Ascending aorta (tissue), 2 donors: ENCODE measurements around the gene NAA60. TPM values are rescaled to one million over a fixed set of nuclear protein-coding genes. Genes with fewer than 3 reads are reported as not detected.
"Not testable (repeated sequence)": the region's sequence is repeated elsewhere in the genome, so short reads cannot be mapped to it uniquely, and the experiment has no call there.

Source experiments
- DNase-seq, 2 donors: peaks; one replicate each; pipeline ENCODE4 v3.0.0-alpha.2; 2019; ENCODE audit warnings: low spot score in 2 of 2
- H3K27ac ChIP-seq, 2 donors: fragments of 200-600 bp; sonication (generic); one replicate each; pipeline ENCODE4 v1.5.1; 2016 to 2017; ENCODE audit warnings: mild to moderate bottlenecking in 1 of 2
- H3K27me3 ChIP-seq: fragments of 200-600 bp; sonication (generic); one replicate; pipeline ENCODE4 v1.5.1; 2017
- H3K36me3 ChIP-seq, 2 donors: fragments of 200-600 bp; sonication (generic); one replicate each; pipeline ENCODE4 v1.5.1; 2016
- H3K4me1 ChIP-seq, 2 donors: fragments of 200-600 bp; sonication (generic); one replicate each; pipeline ENCODE4 v1.5.1; 2016 to 2017; ENCODE audit warnings: mild to moderate bottlenecking in 1 of 2
- H3K4me3 ChIP-seq, 2 donors: fragments of 200-600 bp; sonication (generic); one replicate each; pipeline ENCODE4 v1.5.1; 2016 to 2017; ENCODE audit warnings: mild to moderate bottlenecking in 1 of 2
- H3K9me3 ChIP-seq, 2 donors: fragments of 200-600 bp; sonication (generic); one replicate each; pipeline ENCODE4 v1.5.1; 2016
- CTCF ChIP-seq, 3 experiments: fragments of 200-600 bp in 2 of 3; fragments of 450-650 bp in 1 of 3; sonication (generic) in 2 of 3; IDR thresholded peaks; one replicate each; pipeline ENCODE4 v1.5.1; 2016 to 2019; ENCODE audit warnings: antibody characterized with exemption in 3 of 3, mild to moderate bottlenecking in 1 of 3, moderate library complexity in 1 of 3
- intact Hi-C: fragments of 100-400 bp; cut with DNase I; formaldehyde crosslinking; loops from one replicate; pipeline ENCODE4 v1.15.1; 2023
- total RNA-seq: library from RNA; depleted of rRNA; stranded (reverse); fragments of >200 nt; gene quantifications from one replicate; pipeline ENCODE4 v1.1.0, GENCODE V29; 2016

NAA60 gene
- total RNA-seq, 1 donor from 2014 or later: 74.6 TPM

DNA sequence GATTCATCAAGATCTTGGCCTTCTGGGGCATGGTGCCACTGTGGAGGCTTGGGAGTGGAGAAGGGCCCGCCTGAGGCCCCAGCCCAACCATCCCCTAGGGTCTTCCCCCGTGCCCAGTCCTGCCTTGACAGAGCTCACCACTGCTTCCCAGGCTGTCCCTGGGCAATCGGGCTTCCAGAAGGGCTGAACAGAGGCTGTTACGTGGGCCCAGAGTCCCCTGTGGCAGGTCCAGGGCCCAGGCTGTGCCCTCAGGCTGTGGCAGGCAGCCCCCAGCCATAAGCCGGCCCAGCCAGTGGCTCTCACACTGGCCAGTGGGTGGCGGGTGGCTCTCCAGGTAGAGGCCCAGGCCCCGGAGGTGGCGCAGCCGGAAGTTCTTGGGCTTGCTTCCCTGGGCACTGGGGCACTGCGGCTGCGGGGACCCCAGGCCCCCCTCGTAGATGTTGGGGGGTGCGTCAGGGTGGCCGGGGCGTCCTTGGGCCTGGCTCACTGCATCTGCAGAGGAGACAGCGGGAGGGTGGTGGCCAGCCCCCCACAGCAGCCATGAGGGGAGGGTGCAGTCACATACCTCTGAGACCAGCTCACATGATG is 51.0 kb downstream of the NAA60 start:
- no peak for DNase-seq
- no peak overlapping the region for H3K27ac ChIP-seq
- H3K36me3 ChIP-seq: no peaks in the 10 kb centered on the region
- no peaks in the 10 kb centered on the region for H3K4me1 ChIP-seq
- no peaks in the 10 kb centered on the region for H3K27me3 ChIP-seq
- H3K4me3 ChIP-seq: no peak overlapping the region
- TF ChIP-seq CTCF (IDR thresholded peaks at IDR 0.05): no peak
- H3K9me3 ChIP-seq: no peaks in the 10 kb centered on the region
- intact Hi-C loops: no loop called here

- H3K9me3 ChIP-seq: no peaks in the 10 kb centered on the region
- H3K27me3 ChIP-seq: no peaks in the 10 kb centered on the region
- H3K36me3 ChIP-seq: no peaks in the 10 kb centered on the region
- intact Hi-C loops: no loop called here
- H3K4me3 ChIP-seq: no peak within 1 kb of the TSS
- H3K27ac ChIP-seq: no peak within 1 kb of the TSS
- TF ChIP-seq CTCF (IDR thresholded peaks at IDR 0.05): no peak
- H3K4me1 ChIP-seq: no peaks in the 10 kb centered on the region
- DNase-seq: no peak
Measured at GRCh38 chr16:3495176-3495575, 51.7 kb downstream of the NAA60 start, which contains the start of gene C16orf90. TSS of gene C16orf90 (minus strand) at chr16:3495489. CDS start at chr16:3495421, 68 bp downstream.

- H3K27ac ChIP-seq: no peak overlapping the region
- H3K4me3 ChIP-seq: no peak overlapping the region
- no peaks in the 10 kb centered on the region for H3K36me3 ChIP-seq
- no peak for TF ChIP-seq CTCF (IDR thresholded peaks at IDR 0.05)
- H3K4me1 ChIP-seq: peaks cover 0 to 3% of the 10 kb centered on the region in 2 donors
- H3K9me3 ChIP-seq: no peaks in the 10 kb centered on the region
- no peaks in the 10 kb centered on the region for H3K27me3 ChIP-seq
- no peak for DNase-seq
- intact Hi-C loops: no loop called here
Measured at GRCh38 chr16:3496386-3496785, 52.9 kb downstream of the NAA60 start.

- TF ChIP-seq CTCF (IDR thresholded peaks at IDR 0.05): no peak
- no peaks in the 10 kb centered on the region for H3K9me3 ChIP-seq
- no peaks in the 10 kb centered on the region for H3K27me3 ChIP-seq
- H3K4me3 ChIP-seq: no peak overlapping the region
- intact Hi-C loops: no loop called here
- peaks cover 4% of the 10 kb centered on the region in 2 donors for H3K4me1 ChIP-seq
- no peak for DNase-seq
- H3K27ac ChIP-seq: no peak overlapping the region
- no peaks in the 10 kb centered on the region for H3K36me3 ChIP-seq
Measured at GRCh38 chr16:3497771-3498170, 54.3 kb downstream of the NAA60 start.

GRCh38 chr16:3498988-3499387 is 55.5 kb downstream of the NAA60 start:
- DNase-seq: no peak

DNA sequence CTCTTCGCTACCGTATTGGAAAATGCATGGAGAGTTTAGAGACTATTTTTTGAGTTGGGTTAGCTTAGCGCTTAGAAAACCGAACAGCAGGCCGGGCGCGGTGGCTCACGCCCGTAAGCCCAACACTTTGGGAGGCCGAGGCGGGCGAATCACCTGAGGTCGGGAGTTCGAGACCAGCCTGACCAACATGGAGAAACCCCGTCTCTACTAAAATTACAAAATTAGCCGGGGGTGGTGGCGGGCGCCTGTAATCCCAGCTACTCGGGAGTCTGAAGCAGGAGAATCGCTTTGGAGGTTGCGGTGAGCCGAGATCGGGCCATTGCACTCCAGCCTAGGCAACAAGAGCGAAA is 57.9 kb downstream of the NAA60 start:
- peaks cover 2 to 13% of the 10 kb centered on the region in 2 donors for H3K36me3 ChIP-seq
- H3K4me3 ChIP-seq: peak overlapping the region; percentile 72 to 93
- intact Hi-C loops: loop anchor here (2.0 to 5.0 kb wide), 3 partner anchors 45 to 234 kb away; partner anchors contain the start of genes TIGD7 and ZNF75A
- not testable (repeated sequence) for H3K27me3 ChIP-seq, DNase-seq, H3K9me3 ChIP-seq, H3K4me1 ChIP-seq
- H3K27ac ChIP-seq: peak overlapping the region; percentile 37 to 69

More at GRCh38 chr16:3498988-3499387, 55.5 kb downstream of the NAA60 start:
- Histone ChIP-seq H3K36me3 (no peaks in the 10 kb centered on the region), H3K4me3 (no peak overlapping the region), H3K27me3 (no peaks in the 10 kb centered on the region), H3K27ac (no peak overlapping the region), H3K9me3 (no peaks in the 10 kb centered on the region), H3K4me1 (peaks cover 4% of the 10 kb centered on the region in 2 donors)
- no peak for TF ChIP-seq CTCF (IDR thresholded peaks at IDR 0.05)
- intact Hi-C loops: no loop called here
